ENCODE data around the gene ZSWIM3. TPM values are rescaled to one million over a fixed set of nuclear protein-coding genes. Genes with fewer than 3 reads are reported as not detected.

ZSWIM3 gene
- total RNA-seq, 5 donors from 2014 or later (not counting 1 experiment from before 2014, with no cell fraction given), result 1.4 to 7.5 (median 5.6) TPM

- no peaks in the 10 kb centered on the region for H3K9me3 Mint-ChIP-seq
- H3K4me1 Mint-ChIP-seq, result peaks cover 9 to 21% (median 18%) of the 10 kb centered on the region in 3 donors
- peaks cover 7 to 9% of the 10 kb centered on the region in 2 donors for H3K27me3 Mint-ChIP-seq
- Histone ChIP-seq H3K9me3 (no peaks in the 10 kb centered on the region), H3K4me3 (ENCODE audit: control insufficient read depth in 1 of 2, extremely low read depth in 1 of 2, low read length in 1 of 2) (no peak overlapping the region), H3K36me3 (ENCODE audit: control insufficient read depth in 2 of 2, extremely low read depth in 1 of 2, insufficient read depth in 1 of 2, low read length in 1 of 2) (no peaks in the 10 kb centered on the region), H3K27me3 (replicated peaks in 1 of 2; ENCODE audit: control insufficient read depth in 2 of 2, extremely low read depth in 1 of 2, insufficient read depth in 2 of 2, low read length in 1 of 2) (peaks cover 0 to 39% of the 10 kb centered on the region in 2 experiments), H3K4me1 (ENCODE audit: control insufficient read depth in 1 of 2, extremely low read depth in 1 of 2, insufficient read depth in 2 of 2, low read length in 2 of 2) (peaks cover 4 to 21% of the 10 kb centered on the region in 2 experiments), H3K27ac (ENCODE audit: low read length) (no peak overlapping the region)
- CTCF ChIA-PET, result no interaction called here
- no peak for ATAC-seq (replicated peaks in 1 of 4)
- H3K27ac Mint-ChIP-seq, result no peak overlapping the region
- H3K4me3 Mint-ChIP-seq, result no peak overlapping the region
- WGBS (ENCODE audit: insufficient coverage), result 91% methylated on average over 11 of the region's 12 CpGs
- no peak for DNase-seq
- no peaks in the 10 kb centered on the region for H3K36me3 Mint-ChIP-seq
- POLR2A ChIA-PET, result interaction anchor here (0.5 kb wide), 2 partner anchors 32 to 45 kb away, joined by 6 to 9 read pairs; no protein-coding TSS in a partner anchor
Observed at GRCh38 chr20:45909336-45909808, 52.0 kb downstream of the ZSWIM3 start.

DNA sequence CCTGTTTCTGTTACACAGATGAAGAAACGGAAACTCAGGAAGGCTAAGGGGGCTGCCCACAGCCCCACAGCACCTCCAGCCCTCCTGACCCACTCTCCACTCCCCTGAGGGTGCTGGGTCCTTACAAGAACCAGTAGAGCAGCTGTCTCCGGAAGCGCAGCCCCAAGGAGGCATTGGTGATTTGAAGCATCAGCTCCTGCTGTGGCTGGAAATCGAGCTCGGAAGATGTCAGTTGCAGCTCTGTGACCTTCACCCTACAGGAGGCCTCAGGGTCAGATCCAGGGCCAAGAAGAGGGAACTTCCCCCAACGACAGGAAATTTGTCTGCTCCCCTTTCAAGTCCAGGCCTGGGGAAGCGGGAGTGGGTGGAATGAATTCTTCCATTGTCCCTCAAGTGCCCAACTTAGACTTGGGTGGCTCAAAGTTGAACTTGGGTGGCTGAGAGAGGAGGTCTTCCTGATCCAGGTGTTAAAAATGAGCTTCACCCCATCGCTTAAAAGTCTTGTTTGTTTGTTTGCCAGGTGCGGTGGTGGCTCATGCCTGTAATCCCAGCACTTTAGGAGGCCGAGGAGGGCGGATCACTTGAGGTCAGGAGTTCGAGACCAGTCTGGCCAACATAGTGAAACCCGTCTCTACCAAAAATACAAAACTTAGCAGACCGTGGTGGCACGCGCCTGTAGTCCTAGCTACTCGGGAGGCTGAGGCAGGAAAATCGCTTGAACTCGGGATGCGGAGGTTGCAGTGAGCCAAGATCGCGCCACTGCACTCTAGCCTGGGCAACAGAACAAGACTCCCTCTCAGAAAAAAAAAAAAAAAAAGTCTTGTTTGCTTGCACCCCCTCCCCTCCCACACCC, 52.6 kb downstream of the ZSWIM3 start:
- ChIA-PET POLR2A (interaction anchor here in 1 of 2 donors (0.5 kb wide), 1 partner anchor 44 kb away, joined by 9 read pairs; no protein-coding TSS in a partner anchor), CTCF (interaction anchor here in 1 of 2 donors (1.2 kb wide), 1 partner anchor 61 kb away, joined by 3 read pairs; no protein-coding TSS in a partner anchor)
- Mint-ChIP-seq H3K36me3 (no peaks in the 10 kb centered on the region), H3K27me3 (peaks cover 10 to 13% of the 10 kb centered on the region in 2 donors), H3K27ac (peak overlapping the region in 1 of 2 donors; percentile 44), H3K4me1 (peaks cover 9 to 21% (median 18%) of the 10 kb centered on the region in 3 donors), H3K4me3 (peak overlapping the region; percentile 56 to 79 (median 77)), H3K9me3 (no peaks in the 10 kb centered on the region)
- no peak for ATAC-seq (replicated peaks in 1 of 4)
- no peak for DNase-seq
- H3K27me3 ChIP-seq (replicated peaks in 1 of 2; ENCODE audit: control insufficient read depth in 2 of 2, extremely low read depth in 1 of 2, insufficient read depth in 2 of 2, low read length in 1 of 2), result peaks cover 0 to 37% of the 10 kb centered on the region in 2 experiments
- H3K27ac ChIP-seq (ENCODE audit: low read length), result no peak overlapping the region
- 95% methylated on average over 15 of the region's 22 CpGs for WGBS (ENCODE audit: insufficient coverage)
- peak overlapping the region in 1 of 2 donors; percentile 52 for H3K4me3 ChIP-seq (ENCODE audit: control insufficient read depth in 1 of 2, extremely low read depth in 1 of 2, low read length in 1 of 2)
- no peaks in the 10 kb centered on the region for H3K36me3 ChIP-seq (ENCODE audit: control insufficient read depth in 2 of 2, extremely low read depth in 1 of 2, insufficient read depth in 1 of 2, low read length in 1 of 2)
- H3K4me1 ChIP-seq (ENCODE audit: control insufficient read depth in 1 of 2, extremely low read depth in 1 of 2, insufficient read depth in 2 of 2, low read length in 2 of 2), result peaks cover 4 to 21% of the 10 kb centered on the region in 2 experiments
- no peaks in the 10 kb centered on the region for H3K9me3 ChIP-seq

DNA sequence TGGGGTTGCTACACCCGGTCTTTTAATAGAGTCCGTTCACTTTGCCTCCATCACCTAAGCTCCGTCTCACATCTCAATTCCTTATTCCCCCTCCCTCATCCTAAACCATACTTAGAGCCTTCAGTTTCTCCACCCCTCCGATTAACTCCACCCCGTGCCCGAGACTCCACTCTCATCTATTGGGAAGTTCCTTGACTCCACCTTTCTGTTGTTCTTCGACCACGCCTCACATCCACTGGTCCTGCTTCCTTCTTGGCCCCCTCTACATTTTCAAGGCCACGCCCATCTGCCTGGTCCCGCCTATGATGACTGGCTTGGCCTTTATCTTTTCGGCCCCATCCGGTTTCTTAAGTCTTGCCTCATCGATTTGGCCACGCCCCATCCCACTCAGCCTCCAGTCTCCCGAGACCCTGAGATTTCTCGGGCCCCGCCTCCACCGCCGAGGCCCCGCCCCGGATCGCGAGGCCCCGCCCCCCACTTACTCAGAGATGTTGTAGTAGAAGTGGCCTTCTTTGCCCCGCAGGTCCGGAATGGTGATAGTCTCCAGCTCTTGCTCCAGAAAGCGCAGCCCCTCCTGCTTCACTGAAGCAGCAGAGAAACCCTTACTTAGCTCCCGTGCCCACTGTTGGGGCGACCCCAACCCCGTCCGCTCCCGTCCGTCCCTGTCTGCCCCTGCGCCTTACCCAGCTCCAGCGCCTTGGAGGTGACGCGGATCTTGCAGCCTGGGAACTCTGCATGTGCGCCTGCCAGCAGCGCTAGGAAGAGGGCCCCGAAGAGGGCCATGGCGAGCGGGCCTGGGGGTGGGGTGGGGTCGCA, 53.5 kb downstream of the ZSWIM3 start:
- Mint-ChIP-seq H3K9me3 (no peaks in the 10 kb centered on the region), H3K27ac (peak overlapping the region in 1 of 2 donors; percentile 44), H3K4me1 (peaks cover 9 to 21% (median 18%) of the 10 kb centered on the region in 3 donors), H3K36me3 (no peaks in the 10 kb centered on the region), H3K4me3 (peak overlapping the region; percentile 56 to 79 (median 77)), H3K27me3 (peaks cover 10 to 14% of the 10 kb centered on the region in 2 donors)
- ChIA-PET POLR2A (no interaction called here), CTCF (interaction anchor here in 1 of 2 donors (1.2 to 1.5 kb wide), 2 partner anchors 30 to 60 kb away, joined by 3 read pairs; partner anchors contain the start of gene ZSWIM1)
- ATAC-seq (replicated peaks in 1 of 4), result peak; percentile 83 to 88 (median 86)
- no peak overlapping the region for H3K27ac ChIP-seq (ENCODE audit: low read length)
- H3K27me3 ChIP-seq (replicated peaks in 1 of 2; ENCODE audit: control insufficient read depth in 2 of 2, extremely low read depth in 1 of 2, insufficient read depth in 2 of 2, low read length in 1 of 2), result peaks cover 0 to 45% of the 10 kb centered on the region in 2 experiments
- peak; percentile 68 to 90 (median 79) for DNase-seq
- H3K9me3 ChIP-seq, result no peaks in the 10 kb centered on the region
- peaks cover 4 to 21% of the 10 kb centered on the region in 2 experiments for H3K4me1 ChIP-seq (ENCODE audit: control insufficient read depth in 1 of 2, extremely low read depth in 1 of 2, insufficient read depth in 2 of 2, low read length in 2 of 2)
- H3K36me3 ChIP-seq (ENCODE audit: control insufficient read depth in 2 of 2, extremely low read depth in 1 of 2, insufficient read depth in 1 of 2, low read length in 1 of 2), result no peaks in the 10 kb centered on the region
- WGBS (ENCODE audit: insufficient coverage), result 12% methylated on average over 30 of the region's 43 CpGs
- H3K4me3 ChIP-seq (ENCODE audit: control insufficient read depth in 1 of 2, extremely low read depth in 1 of 2, low read length in 1 of 2), result peak overlapping the region; percentile 46 to 52

GRCh38 chr20:45911486-45912343, 54.3 kb downstream of the ZSWIM3 start, which contains the start of gene PLTP:
Gene PLTP (minus strand): TSS chr20:45912155. CDS start chr20:45911452, 703 bp downstream.
- H3K4me3 ChIP-seq (ENCODE audit: control insufficient read depth in 1 of 2, extremely low read depth in 1 of 2, low read length in 1 of 2), result peak within 1 kb of the TSS; percentile 46 to 52
- peaks cover 4 to 21% of the 10 kb centered on the region in 2 experiments for H3K4me1 ChIP-seq (ENCODE audit: control insufficient read depth in 1 of 2, extremely low read depth in 1 of 2, insufficient read depth in 2 of 2, low read length in 2 of 2)
- peak within 1 kb of the TSS; percentile 56 to 79 (median 77) for H3K4me3 Mint-ChIP-seq
- 3% methylated on average over 23 of the region's 58 CpGs for WGBS (ENCODE audit: insufficient coverage)
- H3K27me3 ChIP-seq (replicated peaks in 1 of 2; ENCODE audit: control insufficient read depth in 2 of 2, extremely low read depth in 1 of 2, insufficient read depth in 2 of 2, low read length in 1 of 2), result peaks cover 0 to 51% of the 10 kb centered on the region in 2 experiments
- ChIA-PET CTCF (interaction anchor here in 1 of 2 donors (1.5 kb wide), 1 partner anchor 30 kb away, joined by 3 read pairs; the partner anchor contains the start of gene ZSWIM1), POLR2A (no interaction called here)
- peaks cover 9 to 21% (median 18%) of the 10 kb centered on the region in 3 donors for H3K4me1 Mint-ChIP-seq
- H3K27ac Mint-ChIP-seq, result no peak within 1 kb of the TSS
- no peaks in the 10 kb centered on the region for H3K9me3 ChIP-seq
- H3K27ac ChIP-seq (ENCODE audit: low read length), result no peak within 1 kb of the TSS
- H3K9me3 Mint-ChIP-seq, result no peaks in the 10 kb centered on the region
- no peaks in the 10 kb centered on the region for H3K36me3 Mint-ChIP-seq
- H3K27me3 Mint-ChIP-seq, result peaks cover 18 to 22% of the 10 kb centered on the region in 2 donors
- DNase-seq (peak in 25 of 35 experiments; percentile 17 to 56 (median 32)), ATAC-seq (replicated peaks in 1 of 4) (peak; percentile 29 to 44 (median 38))
- H3K36me3 ChIP-seq (ENCODE audit: control insufficient read depth in 2 of 2, extremely low read depth in 1 of 2, insufficient read depth in 1 of 2, low read length in 1 of 2), result no peaks in the 10 kb centered on the region

GRCh38 chr20:45912344-45912682, 54.9 kb downstream of the ZSWIM3 start:
- ChIA-PET POLR2A (no interaction called here), CTCF (no interaction called here)
- Mint-ChIP-seq H3K4me1 (peaks cover 9 to 21% (median 18%) of the 10 kb centered on the region in 3 donors), H3K9me3 (no peaks in the 10 kb centered on the region), H3K27ac (no peak overlapping the region), H3K4me3 (peak overlapping the region; percentile 36 to 79 (median 47)), H3K36me3 (no peaks in the 10 kb centered on the region), H3K27me3 (peaks cover 18 to 22% of the 10 kb centered on the region in 2 donors)
- Histone ChIP-seq H3K4me1 (ENCODE audit: control insufficient read depth in 1 of 2, extremely low read depth in 1 of 2, insufficient read depth in 2 of 2, low read length in 2 of 2) (peaks cover 4 to 21% of the 10 kb centered on the region in 2 experiments), H3K27me3 (replicated peaks in 1 of 2; ENCODE audit: control insufficient read depth in 2 of 2, extremely low read depth in 1 of 2, insufficient read depth in 2 of 2, low read length in 1 of 2) (peaks cover 0 to 54% of the 10 kb centered on the region in 2 experiments), H3K9me3 (no peaks in the 10 kb centered on the region), H3K4me3 (ENCODE audit: control insufficient read depth in 1 of 2, extremely low read depth in 1 of 2, low read length in 1 of 2) (no peak overlapping the region), H3K27ac (ENCODE audit: low read length) (no peak overlapping the region), H3K36me3 (ENCODE audit: control insufficient read depth in 2 of 2, extremely low read depth in 1 of 2, insufficient read depth in 1 of 2, low read length in 1 of 2) (no peaks in the 10 kb centered on the region)
- ATAC-seq (replicated peaks in 1 of 4), result no peak
- 65% methylated on average over 4 of the region's 4 CpGs for WGBS (ENCODE audit: insufficient coverage)
- DNase-seq, result no peak

Data from T-cell (primary cell).